Cortex of kidney (tissue), 1 donor: ENCODE data around the gene CCDC172.

Experiments
- DNase-seq: peaks from one replicate; lab custom pipeline; 2025; lab: John Stamatoyannopoulos, UW

The CCDC172 gene

GRCh38 chr10:116429288-116429977 lies 105.2 kb downstream of the CCDC172 start:
- DNase-seq, result no peak
